Retinal pigment epithelial cell (primary cell): ENCODE measurements around the gene FLT4.

Experiments used
- DNase-seq: peaks from one replicate; pipeline ENCODE4 v3.0.0-alpha.2; 2010; ENCODE audit warnings: low read depth
- H3K4me3 ChIP-seq: 2 replicates; pipeline ENCODE4 v1.5.1; 2011; ENCODE audit warnings: mild to moderate bottlenecking, low read length, control low read depth, moderate library complexity
- CTCF ChIP-seq: conservative IDR thresholded peaks from 2 replicates; pipeline ENCODE4 v1.5.1; 2011; ENCODE audit warnings: low read depth, low read length, control low read depth, inconsistent platforms

The FLT4 gene

GRCh38 chr5:180636016-180636402, 13.4 kb downstream of the FLT4 start:
- no peak for DNase-seq
- no peak overlapping the region for H3K4me3 ChIP-seq
- no peak for TF ChIP-seq CTCF

- no peak overlapping the region for H3K4me3 ChIP-seq
- no peak for TF ChIP-seq CTCF
- DNase-seq, result no peak
Measured at GRCh38 chr5:180633283-180634177, 15.9 kb downstream of the FLT4 start.

GRCh38 chr5:180632768-180633167, 16.6 kb downstream of the FLT4 start:
- no peak for TF ChIP-seq CTCF
- H3K4me3 ChIP-seq, result no peak overlapping the region
- DNase-seq, result no peak

- TF ChIP-seq CTCF, result no peak
- no peak for DNase-seq
- H3K4me3 ChIP-seq, result no peak overlapping the region
Measured at GRCh38 chr5:180631549-180632383, 17.6 kb downstream of the FLT4 start.

- no peak for DNase-seq
- no peak for TF ChIP-seq CTCF
- no peak overlapping the region for H3K4me3 ChIP-seq
Measured at GRCh38 chr5:180630426-180630825, 19.0 kb downstream of the FLT4 start.

- TF ChIP-seq CTCF, result no peak
- no peak for DNase-seq
- H3K4me3 ChIP-seq, result no peak overlapping the region
Measured at GRCh38 chr5:180629831-180630382, 19.5 kb downstream of the FLT4 start.
